ENCODE data around the gene WBP1.

Gene WBP1

GRCh38 chr2:74502720-74503505, 44.7 kb downstream of the WBP1 start:
- peak; percentile 70 for DNase-seq (ENCODE audit: low read depth)

DNA sequence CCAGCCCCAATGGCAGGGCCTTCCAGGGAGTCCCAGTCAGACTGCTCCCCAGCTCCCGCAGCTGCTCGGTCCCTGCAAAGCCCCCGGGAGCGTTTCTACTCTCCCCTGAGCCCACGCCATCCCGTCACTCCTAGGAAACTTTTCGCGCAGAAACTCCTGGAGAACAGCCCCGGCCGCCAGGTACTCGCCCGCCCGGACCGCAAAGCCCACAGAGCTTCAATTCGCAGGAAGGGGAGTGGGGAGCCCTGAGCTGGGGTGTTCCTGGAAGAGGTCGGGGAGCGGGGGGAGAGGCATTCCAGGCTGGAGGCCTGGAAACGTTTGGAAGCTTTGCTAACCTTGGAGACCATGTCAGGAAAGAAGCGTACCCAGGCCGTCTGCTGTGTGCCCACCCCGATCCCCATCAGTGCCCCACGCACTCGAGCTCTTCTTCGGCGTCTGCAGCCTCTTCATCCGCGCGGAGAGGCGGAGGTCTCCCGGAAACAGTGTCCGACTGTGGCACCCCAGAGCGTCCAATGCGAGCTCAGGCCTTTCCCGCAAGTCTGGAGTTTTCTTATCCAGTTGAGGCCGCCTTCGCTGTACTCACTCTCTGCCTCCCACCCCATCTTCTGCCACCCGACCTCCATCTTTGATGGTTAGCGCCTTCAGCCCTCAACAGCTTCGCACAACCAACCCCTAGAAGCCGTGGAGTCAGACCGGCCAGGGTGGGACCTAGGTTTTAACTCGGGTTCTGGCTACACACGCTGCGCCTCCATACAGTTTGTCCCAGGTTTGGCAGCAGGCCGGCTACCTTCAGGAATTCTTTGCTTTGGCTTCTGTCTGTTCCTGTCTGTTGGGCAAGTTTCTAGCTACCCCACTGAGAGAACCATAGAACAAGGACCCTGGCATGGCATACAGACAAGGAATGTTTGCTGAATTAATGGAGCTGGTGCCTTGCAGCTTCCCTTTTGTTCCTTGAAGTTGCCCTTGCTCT, 45.6 kb downstream of the WBP1 start:
- DNase-seq (ENCODE audit: low read depth), result no peak

GRCh38 chr2:74504591-74504990, 46.4 kb downstream of the WBP1 start:
- no peak for DNase-seq (ENCODE audit: low read depth)

GRCh38 chr2:74505448-74506246, 47.4 kb downstream of the WBP1 start:
- no peak for DNase-seq (ENCODE audit: low read depth)

- DNase-seq (ENCODE audit: low read depth), result peak; percentile 98
Observed at GRCh38 chr2:74507145-74507925, 49.1 kb downstream of the WBP1 start, which contains the start of gene PCGF1. TSS of gene PCGF1 (minus strand) at chr2:74507695. CDS start at chr2:74507668, 27 bp downstream.

DNA sequence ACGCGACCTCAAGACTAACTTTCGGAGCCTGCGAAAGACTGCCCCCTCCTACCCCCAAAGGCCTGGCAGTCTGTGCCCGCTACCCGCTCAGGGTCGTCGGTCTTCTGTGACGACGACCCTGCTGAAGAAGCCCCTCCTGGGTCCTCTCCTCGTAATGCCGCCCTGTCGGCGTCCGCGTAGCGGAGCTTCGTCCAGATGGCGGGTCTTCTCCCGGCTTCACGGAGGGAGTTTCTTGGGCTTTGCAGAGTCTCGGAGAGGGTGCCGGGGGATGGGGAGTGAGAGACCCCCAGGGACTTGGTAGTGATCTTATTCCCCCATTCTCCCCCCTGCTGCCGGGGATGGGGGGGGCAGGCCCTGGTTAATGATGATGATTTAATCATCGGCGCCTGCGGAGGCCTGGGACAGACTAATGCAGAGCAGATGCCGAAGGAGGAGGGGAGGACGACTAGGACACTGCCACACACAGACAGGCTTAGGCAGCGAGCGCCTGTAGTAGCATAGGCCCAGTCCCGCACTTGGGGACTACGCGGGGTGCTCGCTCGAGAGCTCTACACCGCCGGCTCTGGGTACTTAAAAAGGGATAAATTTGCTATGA, 49.8 kb downstream of the WBP1 start:
- DNase-seq (ENCODE audit: low read depth), result peak; percentile 49

DNA sequence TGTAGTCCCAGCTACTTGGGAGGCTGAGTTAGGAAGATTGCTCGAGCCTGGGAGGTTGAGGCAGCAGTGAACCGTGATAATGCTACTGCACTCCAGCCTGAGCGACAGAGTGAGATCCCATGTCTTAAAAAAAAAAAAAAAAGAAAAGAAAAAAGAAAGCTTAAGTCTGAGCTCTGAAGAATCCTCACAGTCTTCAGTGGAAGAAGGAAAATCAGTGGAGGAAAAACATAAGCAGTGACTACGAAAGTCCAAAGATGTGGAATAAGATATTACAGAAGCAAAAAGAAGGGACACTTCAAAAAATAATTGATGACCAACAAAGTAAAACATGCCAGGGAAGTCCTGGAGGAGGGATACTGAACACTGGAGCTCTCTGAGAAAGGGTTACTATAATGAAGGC, 52.0 kb downstream of the WBP1 start:
- DNase-seq (ENCODE audit: low read depth), result no peak

Measured in fibroblast of the conjunctiva (primary cell).